ENCODE results near the gene FBXO22.

- TF ChIP-seq, protein P1, sequence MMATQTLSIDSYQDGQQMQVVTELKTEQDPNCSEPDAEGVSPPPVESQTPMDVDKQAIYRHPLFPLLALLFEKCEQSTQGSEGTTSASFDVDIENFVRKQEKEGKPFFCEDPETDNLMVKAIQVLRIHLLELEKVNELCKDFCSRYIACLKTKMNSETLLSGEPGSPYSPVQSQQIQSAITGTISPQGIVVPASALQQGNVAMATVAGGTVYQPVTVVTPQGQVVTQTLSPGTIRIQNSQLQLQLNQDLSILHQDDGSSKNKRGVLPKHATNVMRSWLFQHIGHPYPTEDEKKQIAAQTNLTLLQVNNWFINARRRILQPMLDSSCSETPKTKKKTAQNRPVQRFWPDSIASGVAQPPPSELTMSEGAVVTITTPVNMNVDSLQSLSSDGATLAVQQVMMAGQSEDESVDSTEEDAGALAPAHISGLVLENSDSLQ (IDR thresholded peaks at IDR 0.05) = no peak
- TF ChIP-seq FOXK2 (IDR thresholded peaks at IDR 0.05) = no peak
- TF ChIP-seq L3MBTL2 (conservative IDR thresholded peaks at IDR 0.05) = no peak
- TF ChIP-seq SP1 (IDR thresholded peaks at IDR 0.05) = no peak
- TF ChIP-seq TARDBP (IDR thresholded peaks at IDR 0.05) = no peak
- TF ChIP-seq ZNF384 (IDR thresholded peaks at IDR 0.05) = no peak
Observed at GRCh38 chr15:75872403-75872990, 31.2 kb upstream of the FBXO22 start.
